Glomerular visceral epithelial cell (primary cell): ENCODE measurements around the gene TMEM126A.
A peak's percentile ranks its signal among the peaks of the same experiment; 100 is the strongest.
"Not testable (repeated sequence)": the region's sequence is repeated elsewhere in the genome, so short reads cannot be mapped to it uniquely, and the experiment has no call there.

Experiments
- DNase-seq: peaks from one replicate; pipeline ENCODE4 v3.0.0-alpha.2; 2016; ENCODE audit errors: extremely low spot score

The TMEM126A gene

GRCh38 chr11:85647604-85648299 lies at the start of gene TMEM126A:
TSS of gene TMEM126A (plus strand) at chr11:85647967. CDS start at chr11:85650256, 2,289 bp downstream.
- peak; percentile 83 for DNase-seq

DNA sequence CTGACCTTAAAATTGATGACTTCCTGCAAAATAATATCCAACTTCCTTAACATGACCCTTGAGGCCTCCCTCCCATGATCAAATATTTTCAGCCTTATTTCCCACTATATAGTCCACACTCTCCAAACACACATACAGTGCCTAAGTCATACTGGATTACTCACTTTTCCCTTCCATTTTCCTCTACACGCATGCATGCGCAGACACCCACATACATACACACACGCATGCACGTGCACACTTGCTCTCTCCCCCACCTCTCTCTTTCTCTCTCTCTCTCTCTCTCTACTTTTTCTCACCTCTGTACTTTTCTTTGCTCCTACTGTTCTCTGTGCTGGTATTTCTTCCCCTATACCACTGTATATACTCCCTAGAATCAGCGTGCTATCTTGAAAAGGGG lies 48.7 kb upstream of the TMEM126A start:
- no peak for DNase-seq

DNA sequence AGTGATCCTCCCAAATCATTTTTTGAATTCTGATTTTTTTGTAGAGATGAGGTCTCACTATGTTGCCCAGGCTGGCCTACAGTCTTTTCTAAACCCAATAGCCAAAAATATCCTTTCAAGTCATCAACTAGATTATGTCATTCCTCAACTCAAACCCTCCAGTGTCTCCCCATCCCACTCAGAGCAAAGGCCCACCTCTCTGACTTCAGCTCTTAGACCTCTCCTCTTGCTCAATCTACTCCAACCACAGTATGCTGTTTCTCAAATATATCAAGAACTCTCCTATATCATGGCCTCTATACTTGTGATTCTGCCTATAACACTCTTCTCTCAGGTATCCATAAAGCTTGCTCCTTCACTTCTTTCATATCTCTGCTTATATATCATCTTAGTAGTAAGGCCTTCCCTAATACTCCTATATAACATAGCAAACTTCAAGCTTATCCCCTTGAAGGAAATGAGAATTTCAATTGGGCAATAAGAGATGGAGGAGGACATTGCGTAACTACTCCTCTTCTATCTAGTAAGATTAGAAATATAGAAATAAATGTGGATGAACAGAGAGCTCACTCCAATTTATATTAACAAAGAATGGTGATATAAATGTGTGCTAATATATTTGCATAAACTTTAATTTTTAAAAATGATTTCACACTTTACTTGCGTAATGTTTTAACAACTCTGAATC lies 45.1 kb upstream of the TMEM126A start:
- no peak for DNase-seq

GRCh38 chr11:85603220-85603619 lies 44.5 kb upstream of the TMEM126A start:
- DNase-seq: no peak

DNA sequence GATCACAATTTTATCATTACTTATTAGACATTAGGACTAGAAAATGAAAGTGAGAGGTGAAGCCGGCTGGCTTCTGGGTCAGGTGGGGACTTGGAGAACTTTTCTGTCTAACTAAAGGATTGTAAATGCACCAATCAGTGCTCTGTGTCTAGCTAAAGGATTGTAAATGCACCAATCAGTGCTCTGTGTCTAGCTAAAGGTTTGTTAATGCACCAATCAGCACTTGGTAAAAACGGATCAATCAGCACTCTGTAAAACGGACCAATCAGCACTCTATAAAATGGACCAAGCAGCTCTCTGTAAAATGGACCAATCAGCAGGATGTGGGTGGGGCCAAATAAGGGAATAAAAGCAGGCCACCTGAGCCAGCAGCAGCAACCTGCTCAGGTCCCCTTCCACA lies 41.5 kb upstream of the TMEM126A start:
- not testable (repeated sequence) for DNase-seq

- DNase-seq: not testable (repeated sequence)
These were observed 39.1 kb upstream of the TMEM126A start for GRCh38 chr11:85608621-85609020.

- DNase-seq: not testable (repeated sequence)
These were observed 38.5 kb upstream of the TMEM126A start for GRCh38 chr11:85609286-85609685.

DNA sequence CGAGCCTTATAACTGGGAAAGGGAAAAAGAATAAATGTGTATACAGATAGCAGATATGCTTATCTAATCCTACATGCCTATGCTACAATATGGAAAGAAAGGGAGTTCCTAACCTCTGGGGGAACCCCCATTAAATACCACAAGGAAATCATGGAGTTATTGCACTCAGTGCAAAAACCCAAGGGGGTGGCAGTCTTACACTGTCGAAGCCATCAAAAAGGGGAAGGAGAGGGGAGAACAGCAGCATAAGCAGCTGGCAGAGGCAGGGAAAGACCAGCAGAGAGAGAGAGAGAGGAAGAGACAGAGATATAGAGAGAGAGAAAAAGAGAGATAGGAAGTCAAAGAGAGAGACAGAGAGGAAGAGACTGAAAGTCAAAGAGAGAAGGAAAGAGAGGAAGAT lies 36.1 kb upstream of the TMEM126A start:
- not testable (repeated sequence) for DNase-seq

- peak; percentile 29 for DNase-seq
These were observed 28.3 kb upstream of the TMEM126A start for GRCh38 chr11:85619499-85619898.

DNA sequence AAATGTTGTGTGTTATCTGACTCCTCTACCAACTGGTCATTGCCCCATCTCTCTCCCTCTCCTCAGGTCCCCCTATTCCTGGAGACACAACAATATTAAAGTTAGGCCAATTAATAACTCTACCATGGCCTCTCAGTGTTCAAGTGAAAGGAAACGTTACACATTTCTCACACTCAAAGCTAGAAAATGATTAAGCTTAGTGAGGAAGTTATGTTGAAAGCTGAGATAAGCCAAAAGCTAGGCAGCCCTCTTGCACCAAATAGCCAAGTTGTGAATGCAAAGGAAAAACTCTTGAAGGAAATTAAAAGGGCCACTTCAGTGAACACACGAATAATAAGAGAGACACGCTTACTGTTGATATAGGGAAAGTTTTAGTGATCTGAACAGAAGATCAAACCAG lies 27.5 kb upstream of the TMEM126A start:
- DNase-seq: no peak

DNA sequence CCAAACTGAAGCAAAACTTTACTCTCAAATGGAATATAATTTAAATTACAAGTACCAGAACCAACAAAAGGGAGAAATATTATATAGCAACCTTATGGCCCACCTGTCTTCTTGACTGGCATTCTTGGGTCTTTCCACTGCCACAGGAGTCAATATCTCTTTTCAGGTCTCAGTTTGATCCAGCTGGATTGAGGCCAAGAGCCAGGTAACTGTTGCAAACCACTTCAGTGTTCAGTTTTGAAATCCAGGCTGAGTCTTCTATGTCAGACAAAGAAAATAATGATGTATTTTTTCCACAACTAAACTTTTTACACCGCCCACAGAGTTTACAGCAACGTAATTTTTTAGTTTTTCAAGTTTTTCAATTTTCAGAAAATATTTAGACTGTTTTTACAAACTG lies 21.3 kb upstream of the TMEM126A start:
- DNase-seq: no peak

DNA sequence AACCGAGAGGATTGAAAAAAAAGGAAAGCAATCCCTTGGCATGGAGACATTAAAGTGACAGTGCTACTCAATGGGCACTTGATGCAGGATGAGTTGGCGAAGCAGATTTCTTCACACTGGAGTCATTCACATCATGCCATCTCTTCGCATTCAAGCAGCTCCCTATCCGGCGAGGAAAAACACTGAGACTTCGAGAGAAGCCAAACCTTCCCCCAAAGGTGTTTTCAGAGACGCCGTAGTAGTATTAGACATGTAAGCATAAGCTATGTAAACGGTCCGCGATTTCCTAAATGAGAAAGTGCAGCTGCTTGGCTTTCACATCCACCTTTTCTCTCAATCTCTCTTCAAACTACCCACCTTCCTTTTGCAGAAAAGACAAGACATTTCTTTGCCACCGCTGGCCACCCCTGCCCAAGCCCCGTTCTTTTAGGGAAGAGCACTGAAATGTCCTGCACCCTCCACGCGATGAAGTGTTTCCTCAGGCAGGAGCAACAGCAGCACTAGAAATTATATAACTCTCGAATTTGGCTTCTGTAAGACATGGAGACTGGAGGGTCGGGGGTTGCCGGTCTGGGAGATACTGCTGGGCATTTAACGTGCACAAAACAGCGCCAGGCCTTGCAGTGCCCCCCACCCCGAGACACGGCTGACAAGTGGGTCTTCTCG lies 20.3 kb upstream of the TMEM126A start, which contains the start of gene DLG2:
Gene DLG2 (minus strand): TSS at position 13 of the 666 bp plus-strand sequence.
- peak; percentile 38 for DNase-seq

- peak; percentile 95 for DNase-seq
These were observed 19.6 kb upstream of the TMEM126A start, which contains the start of gene TMEM126B for GRCh38 chr11:85627998-85628770. TSS of gene TMEM126B (plus strand) at chr11:85628593. CDS start at chr11:85628608, 15 bp downstream.

- DNase-seq: no peak
These were observed 18.9 kb upstream of the TMEM126A start for GRCh38 chr11:85628771-85629341.

DNA sequence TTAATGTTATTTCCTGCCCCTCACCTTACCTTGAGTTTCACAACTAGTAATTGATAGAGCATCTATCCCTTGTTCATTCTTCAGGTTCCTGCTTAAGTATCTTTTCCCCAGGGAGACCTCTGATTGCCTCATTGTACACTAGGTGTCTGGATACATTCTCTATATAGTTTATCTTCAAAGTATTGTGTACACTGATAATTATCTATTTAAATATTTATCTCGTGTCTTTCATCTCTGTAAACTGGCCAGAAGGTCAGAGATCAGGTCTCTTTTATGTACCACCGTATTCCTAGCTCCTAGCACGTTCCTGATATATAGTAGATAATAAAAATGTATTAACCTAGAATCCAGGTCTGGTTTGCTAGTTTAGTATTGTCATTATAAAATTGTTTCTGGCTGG lies 13.0 kb upstream of the TMEM126A start:
- no peak for DNase-seq

DNA sequence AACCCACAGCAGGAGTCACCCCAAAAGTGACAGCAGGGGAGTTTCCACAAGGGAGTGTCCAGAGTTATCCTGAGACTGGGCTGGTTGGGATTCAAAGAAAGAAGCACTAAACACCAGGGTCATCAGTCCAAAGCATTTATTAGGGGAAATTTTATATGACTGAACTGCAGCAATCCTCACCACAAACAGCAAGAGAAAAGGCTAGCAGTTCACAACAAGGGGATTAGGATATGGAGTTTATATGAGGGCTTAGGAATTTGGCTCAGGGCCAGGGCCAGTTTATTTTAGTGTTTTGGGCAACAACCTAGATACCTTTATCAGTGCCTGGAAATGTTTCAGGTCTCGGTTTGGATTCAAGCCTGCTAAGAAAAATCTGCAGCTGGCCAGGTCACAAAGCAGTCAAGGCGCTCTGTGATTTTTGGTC lies 4.6 kb upstream of the TMEM126A start:
- no peak for DNase-seq

GRCh38 chr11:85647078-85647477 lies 689 bp upstream of the TMEM126A start:
- no peak for DNase-seq

DNA sequence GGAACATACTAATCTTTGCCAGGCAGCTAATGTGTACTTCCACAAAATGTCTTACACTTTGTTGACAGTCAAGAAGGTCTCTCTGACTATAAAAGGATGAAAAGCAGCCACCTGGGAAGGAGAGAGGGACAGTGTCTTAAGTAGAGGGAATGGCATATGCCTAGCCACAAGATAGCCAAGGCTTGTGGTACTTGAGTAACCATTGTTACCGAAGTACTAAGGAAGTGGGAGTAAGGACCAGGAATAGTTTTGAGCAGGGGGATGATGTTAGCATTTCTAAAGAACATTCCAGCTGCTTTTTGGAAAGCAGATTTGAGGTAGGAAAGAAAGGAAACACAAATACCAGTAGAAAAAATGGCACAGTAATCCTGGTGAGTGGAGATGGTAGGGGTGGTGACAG lies 3.4 kb downstream of the TMEM126A start:
- DNase-seq: no peak

DNA sequence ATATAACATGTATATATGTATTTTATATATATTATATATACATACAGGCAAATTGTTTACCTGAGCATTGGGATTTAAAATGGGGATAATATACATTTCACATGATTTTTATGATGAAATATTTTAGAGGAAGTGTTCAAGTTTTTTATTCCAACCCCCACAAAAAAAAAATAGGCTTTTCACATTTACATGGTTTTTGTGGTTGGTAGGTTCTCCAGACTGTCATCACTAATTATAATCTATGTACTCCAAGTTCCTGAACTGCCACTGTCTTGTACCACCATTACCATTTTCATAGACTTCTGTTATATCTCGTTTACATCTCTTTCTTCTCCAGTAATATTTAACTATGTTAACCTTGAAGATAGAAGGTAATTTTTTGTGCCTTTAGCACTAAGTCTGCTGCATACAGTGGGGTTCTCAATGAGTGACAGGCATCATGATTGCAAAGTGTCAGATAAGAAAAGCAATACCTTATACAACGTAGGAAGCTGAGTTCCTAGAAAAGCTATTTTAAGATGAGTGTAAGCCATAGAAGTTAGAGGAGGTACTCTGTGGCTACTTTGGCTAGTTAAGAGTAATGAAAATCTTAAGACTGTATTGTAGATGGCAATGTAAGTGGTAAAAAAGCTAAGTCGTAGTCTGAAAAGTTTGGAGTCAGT lies 5.2 kb downstream of the TMEM126A start:
- DNase-seq: no peak

- not testable (repeated sequence) for DNase-seq
These were observed 6.6 kb downstream of the TMEM126A start for GRCh38 chr11:85654343-85654742.

DNA sequence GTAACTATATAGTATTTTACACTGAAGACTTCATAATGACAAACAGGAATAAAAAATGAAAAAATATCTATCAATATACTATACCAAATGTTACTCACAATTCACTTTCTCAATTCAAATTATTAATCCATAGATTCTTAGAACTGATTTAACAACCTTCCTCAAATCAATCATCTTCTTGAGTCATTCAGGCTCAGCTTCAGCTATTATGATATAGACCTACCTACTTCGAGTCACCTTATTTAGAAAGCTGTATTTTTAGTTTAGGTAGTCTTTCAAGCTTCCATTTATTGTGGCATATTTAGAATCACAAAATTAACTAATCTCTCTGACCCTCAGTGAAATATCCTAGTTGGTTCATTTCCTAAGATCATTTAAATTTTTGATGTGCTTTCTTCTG lies 9.0 kb downstream of the TMEM126A start:
- no peak for DNase-seq
